Neural progenitor cell (in vitro differentiated cells): ENCODE data around the gene ALG1L2. TPM values are rescaled to one million over a fixed set of nuclear protein-coding genes. Genes with fewer than 3 reads are reported as not detected.
"Not testable (repeated sequence)": the region's sequence is repeated elsewhere in the genome, so short reads cannot be mapped to it uniquely, and the experiment has no call there.

Source experiments
- DNase-seq: peaks from one replicate; pipeline ENCODE4 v3.0.0-alpha.2; 2016; ENCODE audit warnings: low spot score
- H2AFZ ChIP-seq: fragments of 200-600 bp; sonication (generic); replicated peaks from 2 replicates; pipeline ENCODE4 v1.6.1; 2016; ENCODE audit warnings: antibody characterized with exemption
- H3F3A ChIP-seq: fragments of 200-600 bp; sonication (generic); 2 replicates; pipeline ENCODE4 v1.6.1; 2016; ENCODE audit warnings: antibody characterized with exemption, low read depth
- H3K27ac ChIP-seq: fragments of 200-600 bp; sonication (generic); 2 replicates; pipeline ENCODE4 v1.5.1; 2016; ENCODE audit warnings: mild to moderate bottlenecking
- H3K27me3 ChIP-seq: fragments of 200-600 bp; sonication (generic); 2 replicates; pipeline ENCODE4 v1.6.1; 2016; ENCODE audit warnings: mild to moderate bottlenecking, moderate library complexity
- H3K36me3 ChIP-seq: fragments of 200-600 bp; sonication (generic); 2 replicates; pipeline ENCODE4 v1.5.1; 2016
- H3K4me1 ChIP-seq: fragments of 200-600 bp; sonication (generic); 2 replicates; pipeline ENCODE4 v1.6.1; 2016; ENCODE audit warnings: mixed run types
- H3K4me2 ChIP-seq: fragments of 200-600 bp; sonication (generic); 2 replicates; pipeline ENCODE4 v1.6.1; 2016
- H3K4me3 ChIP-seq: fragments of 200-600 bp; sonication (generic); 2 replicates; pipeline ENCODE4 v1.5.1; 2016
- H3K79me2 ChIP-seq: fragments of 200-600 bp; sonication (generic); 2 replicates; pipeline ENCODE4 v1.6.1; 2016; ENCODE audit warnings: low read depth
- H3K9ac ChIP-seq: fragments of 200-600 bp; sonication (generic); 2 replicates; pipeline ENCODE4 v1.6.1; 2016
- H3K9me3 ChIP-seq: fragments of 200-600 bp; sonication (generic); 2 replicates; pipeline ENCODE4 v1.5.1; 2016; ENCODE audit warnings: low read depth
- H4K20me1 ChIP-seq: fragments of 200-600 bp; sonication (generic); 2 replicates; pipeline ENCODE4 v1.6.1; 2016; ENCODE audit warnings: low read depth
- H3K27ac Mint-ChIP-seq: 3 replicates; pipeline ENCODE4 v1.8.0; 2021; ENCODE audit warnings: mixed read lengths
- H3K27me3 Mint-ChIP-seq: 2 replicates; pipeline ENCODE4 v1.8.0; 2022; ENCODE audit warnings: low read depth, mild to moderate bottlenecking, inconsistent platforms, moderate library complexity, mixed read lengths; ENCODE audit not compliant: insufficient read depth
- H3K36me3 Mint-ChIP-seq: 3 replicates; pipeline ENCODE4 v1.8.0; 2021; ENCODE audit warnings: mixed read lengths
- H3K4me1 Mint-ChIP-seq: 3 replicates; pipeline ENCODE4 v1.8.0; 2021; ENCODE audit warnings: mixed read lengths
- H3K4me3 Mint-ChIP-seq: 3 replicates; pipeline ENCODE4 v1.8.0; 2021; ENCODE audit warnings: mild to moderate bottlenecking, moderate library complexity, mixed read lengths
- H3K9me3 Mint-ChIP-seq: 3 replicates; pipeline ENCODE4 v1.8.0; 2020; ENCODE audit warnings: mixed read lengths
- EZH2 ChIP-seq: fragments of 200-600 bp; sonication (generic); IDR thresholded peaks from 2 replicates; pipeline ENCODE4 v1.6.1; 2017; ENCODE audit warnings: antibody characterized with exemption, mild to moderate bottlenecking, moderate library complexity
- EZH2phosphoT487 ChIP-seq: fragments of 200-600 bp; sonication (generic); IDR thresholded peaks from 2 replicates; pipeline ENCODE4 v1.6.1; 2017; ENCODE audit warnings: antibody characterized with exemption
- total RNA-seq: library from RNA; depleted of rRNA; stranded (reverse); fragments of >200 nt; gene quantifications from 2 replicates; pipeline ENCODE4 v1.2.3, GENCODE V29; 2015; ENCODE audit warnings: low replicate concordance
- TF ChIP-seq, protein P1 (sequence below): fragments of 200-600 bp; sonication (generic); IDR thresholded peaks from 2 replicates; pipeline ENCODE4 v1.5.1; 2017; ENCODE audit warnings: antibody characterized with exemption, mild to moderate bottlenecking

Gene ALG1L2
- total RNA-seq, 1 donor from 2014 or later: not detected

DNA sequence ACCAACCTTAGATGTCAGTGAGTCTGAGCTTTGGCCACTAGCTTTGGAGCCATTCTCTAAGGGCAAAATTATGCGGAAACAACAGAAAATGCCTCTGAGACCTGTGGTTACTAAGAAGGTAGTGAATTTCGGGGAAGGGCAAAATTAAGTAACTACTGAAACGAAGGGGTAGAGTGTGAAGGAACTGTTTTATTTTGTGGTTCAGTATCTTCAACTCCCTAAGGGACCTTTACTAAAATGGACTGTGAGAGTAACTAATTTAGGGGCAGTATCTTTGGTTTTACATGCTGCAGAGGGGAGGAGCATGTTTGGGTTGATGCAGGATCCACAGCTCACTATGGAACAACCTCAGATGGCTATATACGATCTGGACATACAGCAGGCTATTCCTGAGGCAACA is 8.0 kb upstream of the ALG1L2 start:
- Histone ChIP-seq H2AFZ (no peak overlapping the region), H3K27ac (no peak overlapping the region), H3K9me3 (no peaks in the 10 kb centered on the region), H3K4me2 (no peak overlapping the region), H3K4me3 (no peak overlapping the region), H4K20me1 (no peaks in the 10 kb centered on the region), H3K79me2 (no peaks in the 10 kb centered on the region), H3K4me1 (no peaks in the 10 kb centered on the region), H3K27me3 (no peaks in the 10 kb centered on the region), H3K9ac (no peak overlapping the region), H3K36me3 (no peaks in the 10 kb centered on the region), H3F3A (no peaks in the 10 kb centered on the region)
- DNase-seq: no peak
- Mint-ChIP-seq H3K9me3 (no peaks in the 10 kb centered on the region), H3K4me1 (no peaks in the 10 kb centered on the region), H3K27me3 (peaks cover 3% of the 10 kb centered on the region), H3K4me3 (no peak overlapping the region), H3K27ac (no peak overlapping the region), H3K36me3 (no peaks in the 10 kb centered on the region)
- TF ChIP-seq EZH2phosphoT487: no peak
- TF ChIP-seq EZH2: no peak
- TF ChIP-seq, protein P1, sequence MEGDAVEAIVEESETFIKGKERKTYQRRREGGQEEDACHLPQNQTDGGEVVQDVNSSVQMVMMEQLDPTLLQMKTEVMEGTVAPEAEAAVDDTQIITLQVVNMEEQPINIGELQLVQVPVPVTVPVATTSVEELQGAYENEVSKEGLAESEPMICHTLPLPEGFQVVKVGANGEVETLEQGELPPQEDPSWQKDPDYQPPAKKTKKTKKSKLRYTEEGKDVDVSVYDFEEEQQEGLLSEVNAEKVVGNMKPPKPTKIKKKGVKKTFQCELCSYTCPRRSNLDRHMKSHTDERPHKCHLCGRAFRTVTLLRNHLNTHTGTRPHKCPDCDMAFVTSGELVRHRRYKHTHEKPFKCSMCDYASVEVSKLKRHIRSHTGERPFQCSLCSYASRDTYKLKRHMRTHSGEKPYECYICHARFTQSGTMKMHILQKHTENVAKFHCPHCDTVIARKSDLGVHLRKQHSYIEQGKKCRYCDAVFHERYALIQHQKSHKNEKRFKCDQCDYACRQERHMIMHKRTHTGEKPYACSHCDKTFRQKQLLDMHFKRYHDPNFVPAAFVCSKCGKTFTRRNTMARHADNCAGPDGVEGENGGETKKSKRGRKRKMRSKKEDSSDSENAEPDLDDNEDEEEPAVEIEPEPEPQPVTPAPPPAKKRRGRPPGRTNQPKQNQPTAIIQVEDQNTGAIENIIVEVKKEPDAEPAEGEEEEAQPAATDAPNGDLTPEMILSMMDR: no peak

DNA sequence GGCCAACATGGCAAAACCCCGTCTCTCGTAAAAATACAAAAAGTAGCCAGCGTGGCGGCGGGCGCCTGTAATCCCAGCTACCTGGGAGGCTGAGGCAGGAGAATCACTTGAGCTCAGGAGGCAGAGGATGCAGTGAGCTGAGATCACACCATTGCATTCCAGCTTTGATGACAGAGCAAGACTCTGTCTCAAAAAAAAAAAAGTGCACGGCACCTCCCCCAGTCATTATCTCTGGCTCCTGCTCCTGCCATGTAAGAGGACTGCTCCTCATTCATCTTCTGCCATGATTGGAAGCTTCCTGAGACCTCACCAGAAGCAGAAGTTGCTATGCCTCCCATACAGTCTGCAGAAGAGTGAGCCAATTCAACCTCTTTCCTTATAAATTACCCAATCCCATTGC is 4.0 kb upstream of the ALG1L2 start:
- H3K27me3 Mint-ChIP-seq: peaks cover 3% of the 10 kb centered on the region
- H3K4me1 ChIP-seq: no peaks in the 10 kb centered on the region
- H3K9me3 ChIP-seq: no peaks in the 10 kb centered on the region
- no peaks in the 10 kb centered on the region for H4K20me1 ChIP-seq
- no peaks in the 10 kb centered on the region for H3K9me3 Mint-ChIP-seq
- no peak overlapping the region for H3K9ac ChIP-seq
- H3F3A ChIP-seq: no peaks in the 10 kb centered on the region
- no peak overlapping the region for H3K27ac Mint-ChIP-seq
- no peak overlapping the region for H3K27ac ChIP-seq
- no peak overlapping the region for H3K4me3 Mint-ChIP-seq
- no peak overlapping the region for H2AFZ ChIP-seq
- TF ChIP-seq, protein P1: no peak
- TF ChIP-seq EZH2: no peak
- no peak for TF ChIP-seq EZH2phosphoT487
- H3K36me3 ChIP-seq: no peaks in the 10 kb centered on the region
- no peaks in the 10 kb centered on the region for H3K27me3 ChIP-seq
- no peaks in the 10 kb centered on the region for H3K36me3 Mint-ChIP-seq
- no peak overlapping the region for H3K4me3 ChIP-seq
- H3K79me2 ChIP-seq: no peaks in the 10 kb centered on the region
- H3K4me1 Mint-ChIP-seq: no peaks in the 10 kb centered on the region
- DNase-seq: no peak
- H3K4me2 ChIP-seq: no peak overlapping the region

DNA sequence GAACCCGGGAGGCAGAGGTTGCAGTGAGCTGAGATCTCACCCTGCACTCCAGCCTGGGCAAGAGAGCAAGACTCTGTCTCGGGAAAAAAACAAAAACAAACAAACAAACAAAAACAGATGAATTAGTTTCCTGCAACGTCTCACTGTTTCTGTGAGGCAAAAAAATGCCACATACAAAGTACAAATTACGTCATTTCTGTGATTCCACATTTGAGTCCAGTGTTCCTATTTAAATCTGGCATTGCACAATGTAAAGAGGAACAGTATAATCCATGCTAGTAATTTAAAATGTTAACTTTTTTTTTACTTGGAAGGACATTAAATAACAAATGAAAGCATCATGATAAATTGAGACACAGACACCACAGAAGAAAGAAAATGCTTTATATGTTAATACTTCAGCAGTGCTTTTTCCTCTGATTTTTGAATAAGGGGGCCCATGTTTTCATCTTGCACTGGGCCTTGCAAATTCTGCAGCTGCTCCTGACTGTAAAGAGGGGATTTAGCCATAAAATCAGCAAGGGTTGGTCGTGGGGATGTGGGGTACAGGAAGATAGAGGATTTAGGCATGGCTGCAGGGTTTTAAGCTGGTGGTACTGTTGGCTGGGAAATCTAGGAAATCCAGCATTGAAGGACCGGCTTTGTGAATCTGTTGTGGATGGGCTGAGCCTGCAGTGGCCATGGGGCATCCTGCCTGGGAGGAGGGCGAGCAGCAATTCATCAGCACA is 1.9 kb downstream of the ALG1L2 start:
- not testable (repeated sequence) for H3F3A ChIP-seq, H3K9me3 Mint-ChIP-seq, H3K4me3 ChIP-seq, H3K4me2 ChIP-seq, H3K36me3 Mint-ChIP-seq, H3K36me3 ChIP-seq, H3K27me3 Mint-ChIP-seq, H3K79me2 ChIP-seq, H3K4me1 Mint-ChIP-seq, DNase-seq, H3K27me3 ChIP-seq, H3K9ac ChIP-seq, H3K27ac Mint-ChIP-seq, H3K27ac ChIP-seq, H3K9me3 ChIP-seq, H3K4me3 Mint-ChIP-seq, H4K20me1 ChIP-seq, H2AFZ ChIP-seq, H3K4me1 ChIP-seq

DNA sequence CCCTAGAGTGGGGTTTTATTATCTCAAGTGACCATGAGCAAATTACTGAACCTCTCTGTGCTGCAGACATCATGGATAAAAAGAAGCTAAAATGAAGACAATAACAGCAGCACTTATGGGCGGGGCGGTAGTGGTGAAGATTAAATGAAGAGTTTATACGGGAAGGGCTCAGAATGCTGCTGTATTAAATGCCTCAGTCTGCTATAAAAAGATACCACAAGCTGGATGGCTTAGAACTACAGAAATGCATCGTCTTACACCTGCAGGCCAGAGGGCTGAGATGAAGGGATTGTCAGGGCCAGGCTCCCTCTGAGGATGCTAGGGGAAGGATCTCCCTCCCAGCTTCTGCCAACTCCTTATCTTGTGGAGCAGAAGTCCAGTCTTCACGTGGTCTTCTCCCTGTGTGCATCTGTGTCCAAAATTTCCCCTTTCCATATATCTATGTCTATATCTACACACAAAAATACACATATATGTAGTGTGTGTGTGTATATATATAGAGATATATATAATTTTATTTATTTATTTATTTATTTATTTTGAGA is 2.9 kb downstream of the ALG1L2 start:
- Mint-ChIP-seq H3K27me3 (no peaks in the 10 kb centered on the region), H3K36me3 (no peaks in the 10 kb centered on the region), H3K27ac (no peak overlapping the region), H3K9me3 (peaks cover 3% of the 10 kb centered on the region), H3K4me3 (no peak overlapping the region), H3K4me1 (no peaks in the 10 kb centered on the region)
- no peak overlapping the region for H3K4me3 ChIP-seq
- H3K79me2 ChIP-seq: no peaks in the 10 kb centered on the region
- no peaks in the 10 kb centered on the region for H3K27me3 ChIP-seq
- no peak overlapping the region for H2AFZ ChIP-seq
- H3K4me2 ChIP-seq: no peak overlapping the region
- no peak overlapping the region for H3K9ac ChIP-seq
- H3K9me3 ChIP-seq: no peaks in the 10 kb centered on the region
- DNase-seq: no peak
- TF ChIP-seq EZH2phosphoT487: no peak
- TF ChIP-seq EZH2: no peak
- TF ChIP-seq, protein P1: no peak
- H3F3A ChIP-seq: no peaks in the 10 kb centered on the region
- H4K20me1 ChIP-seq: no peaks in the 10 kb centered on the region
- no peak overlapping the region for H3K27ac ChIP-seq
- H3K4me1 ChIP-seq: no peaks in the 10 kb centered on the region
- H3K36me3 ChIP-seq: no peaks in the 10 kb centered on the region
